Bronchial epithelial cell (primary cell): Measurements from ENCODE around the gene ANKRD23. TPM values are rescaled to one million over a fixed set of nuclear protein-coding genes. Genes with fewer than 3 reads are reported as not detected.

ENCODE experiments used
- DNase-seq: peaks from one replicate; pipeline ENCODE4 v3.0.0-alpha.2; 2010; ENCODE audit warnings: low read depth
- FAIRE-seq: peaks from 2 replicates; lab custom pipeline; 2011; peaks lifted over from hg19 to GRCh38; lab: Jason Lieb, UNC
- H3K27me3 ChIP-seq: 2 replicates; pipeline ENCODE4 v1.5.1; 2011; ENCODE audit warnings: low read length; ENCODE audit not compliant: control insufficient read depth, insufficient read depth
- H3K36me3 ChIP-seq: 2 replicates; pipeline ENCODE4 v1.5.1; 2011; ENCODE audit warnings: low read length; ENCODE audit not compliant: control insufficient read depth, insufficient read depth
- H3K4me3 ChIP-seq: 2 replicates; pipeline ENCODE4 v1.5.1; 2011; ENCODE audit warnings: mild to moderate bottlenecking, low read depth, low read length, control low read depth
- total RNA-seq: library from RNA; depleted of rRNA; stranded (reverse); fragments of >200 nt; gene quantifications from 2 replicates; pipeline ENCODE4 v1.2.1, GENCODE V29; 2014
- TF ChIP-seq, protein P1 (sequence below): IDR thresholded peaks from 2 replicates; pipeline ENCODE4 v1.5.1; 2011; ENCODE audit warnings: mild to moderate bottlenecking, moderate library complexity, low read length, control low read depth, inconsistent platforms; ENCODE audit not compliant: insufficient read depth, severe bottlenecking

ANKRD23 gene
- total RNA-seq, 1 donor from 2014 or later = 0.79 TPM

DNA sequence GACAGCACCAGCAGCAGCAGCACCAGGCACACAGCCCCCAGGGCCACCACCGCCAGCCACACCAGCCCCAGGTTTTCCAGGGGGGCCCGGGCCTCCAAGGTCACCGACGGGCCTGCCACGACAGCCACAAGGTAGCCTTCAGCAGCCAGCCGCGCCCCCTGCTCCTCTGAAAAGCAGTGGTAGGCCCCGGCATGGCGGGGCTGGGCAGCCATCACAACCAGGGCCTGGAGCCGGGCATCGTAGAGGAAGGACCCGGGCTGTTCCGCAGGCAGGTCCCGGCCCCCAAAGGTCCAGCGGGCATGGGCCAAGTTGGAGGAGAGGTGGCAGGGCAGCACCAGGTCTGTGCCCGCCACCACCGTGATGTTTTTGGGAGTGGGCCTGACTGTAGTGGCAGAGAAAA, 17.3 kb upstream of the ANKRD23 start:
- FAIRE-seq (no peak), DNase-seq (no peak)
- TF ChIP-seq, protein P1, sequence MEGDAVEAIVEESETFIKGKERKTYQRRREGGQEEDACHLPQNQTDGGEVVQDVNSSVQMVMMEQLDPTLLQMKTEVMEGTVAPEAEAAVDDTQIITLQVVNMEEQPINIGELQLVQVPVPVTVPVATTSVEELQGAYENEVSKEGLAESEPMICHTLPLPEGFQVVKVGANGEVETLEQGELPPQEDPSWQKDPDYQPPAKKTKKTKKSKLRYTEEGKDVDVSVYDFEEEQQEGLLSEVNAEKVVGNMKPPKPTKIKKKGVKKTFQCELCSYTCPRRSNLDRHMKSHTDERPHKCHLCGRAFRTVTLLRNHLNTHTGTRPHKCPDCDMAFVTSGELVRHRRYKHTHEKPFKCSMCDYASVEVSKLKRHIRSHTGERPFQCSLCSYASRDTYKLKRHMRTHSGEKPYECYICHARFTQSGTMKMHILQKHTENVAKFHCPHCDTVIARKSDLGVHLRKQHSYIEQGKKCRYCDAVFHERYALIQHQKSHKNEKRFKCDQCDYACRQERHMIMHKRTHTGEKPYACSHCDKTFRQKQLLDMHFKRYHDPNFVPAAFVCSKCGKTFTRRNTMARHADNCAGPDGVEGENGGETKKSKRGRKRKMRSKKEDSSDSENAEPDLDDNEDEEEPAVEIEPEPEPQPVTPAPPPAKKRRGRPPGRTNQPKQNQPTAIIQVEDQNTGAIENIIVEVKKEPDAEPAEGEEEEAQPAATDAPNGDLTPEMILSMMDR = no peak
- Histone ChIP-seq H3K36me3 (peaks cover 28% of the 10 kb centered on the region), H3K4me3 (no peak overlapping the region), H3K27me3 (no peaks in the 10 kb centered on the region)

DNA sequence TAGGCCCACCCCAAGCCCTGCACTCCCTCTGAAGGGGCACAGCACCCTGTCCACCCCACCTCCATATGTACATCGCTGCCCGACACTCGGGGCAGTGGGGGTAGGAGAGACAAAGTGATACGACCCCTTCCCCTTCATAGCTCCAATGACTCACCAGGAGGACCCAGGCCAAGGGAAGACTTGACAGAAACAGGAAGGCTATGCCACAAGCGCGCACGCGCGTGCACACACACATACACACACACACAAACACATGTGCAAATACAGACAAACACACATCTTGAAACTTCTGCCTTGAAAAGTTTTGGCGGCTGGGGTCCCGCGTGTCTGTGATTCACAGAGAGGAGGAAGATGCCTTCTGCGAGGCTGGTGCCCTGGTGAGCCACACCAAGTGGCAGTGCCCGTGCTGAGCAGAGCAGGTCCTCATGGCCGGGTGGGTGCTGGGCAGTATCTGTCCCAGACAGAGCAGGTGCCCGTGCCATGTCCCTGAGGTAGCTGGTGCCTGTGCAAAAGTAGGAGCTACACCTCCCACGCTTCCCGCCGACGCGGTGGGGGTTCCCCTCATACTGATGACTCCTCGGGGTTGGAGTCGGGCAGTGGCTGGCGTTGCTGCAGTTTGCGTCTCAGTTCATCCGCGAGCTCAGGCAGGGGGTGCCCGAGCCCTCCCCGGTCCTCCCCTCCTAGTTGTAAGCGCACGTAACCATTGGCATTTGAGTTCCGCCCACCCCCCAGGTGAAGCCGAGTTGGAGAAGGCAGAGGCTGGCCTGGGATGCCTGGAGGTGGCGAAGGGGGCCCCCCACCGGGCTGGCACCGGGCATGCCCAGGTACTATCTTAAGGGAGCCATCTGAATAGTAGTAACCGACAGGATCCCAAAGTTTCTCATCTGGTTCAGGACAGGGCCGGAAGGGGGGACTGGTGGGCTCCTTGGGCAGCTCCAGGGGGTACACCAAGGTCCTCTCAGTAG, 16.5 kb upstream of the ANKRD23 start:
- no peak for DNase-seq
- TF ChIP-seq, protein P1 = no peak
- Histone ChIP-seq H3K36me3 (peaks cover 23% of the 10 kb centered on the region), H3K27me3 (no peaks in the 10 kb centered on the region), H3K4me3 (no peak overlapping the region)
- no peak for FAIRE-seq

- TF ChIP-seq, protein P1 = no peak
- H3K36me3 ChIP-seq = peaks cover 20% of the 10 kb centered on the region
- H3K27me3 ChIP-seq = no peaks in the 10 kb centered on the region
- H3K4me3 ChIP-seq = no peak overlapping the region
- FAIRE-seq = no peak
- DNase-seq = no peak
Observed at GRCh38 chr2:96859681-96860064, 15.9 kb upstream of the ANKRD23 start.

GRCh38 chr2:96859099-96859649, 15.4 kb upstream of the ANKRD23 start:
- Histone ChIP-seq H3K27me3 (no peaks in the 10 kb centered on the region), H3K36me3 (peaks cover 15% of the 10 kb centered on the region), H3K4me3 (no peak overlapping the region)
- no peak for DNase-seq
- no peak for FAIRE-seq
- TF ChIP-seq, protein P1 = no peak

GRCh38 chr2:96857667-96858372, 14.0 kb upstream of the ANKRD23 start, which contains the start of gene ANKRD39:
Gene ANKRD39 (minus strand): TSS chr2:96858016. CDS start chr2:96857987, 29 bp downstream.
- TF ChIP-seq, protein P1 = peak; percentile 76
- Histone ChIP-seq H3K36me3 (peaks cover 12% of the 10 kb centered on the region), H3K4me3 (peak within 1 kb of the TSS; percentile 78), H3K27me3 (no peaks in the 10 kb centered on the region)
- DNase-seq (peak; percentile 93), FAIRE-seq (no peak)
